A673 (cell line): ENCODE measurements around the gene TOMM34. TPM values are rescaled to one million over a fixed set of nuclear protein-coding genes. Genes with fewer than 3 reads are reported as not detected.

ENCODE experiments used
- BruUV-seq: library from RNA; stranded (reverse); fragments of 400-500 nt; replicated peaks from 2 replicates; lab custom pipeline; 2021; lab: Mats Ljungman, UMichigan
- CTCF ChIA-PET: fragments of 300-600 bp; sonication (Branson Sonifier 250); formaldehyde crosslinking; loops from one replicate; lab custom pipeline; 2022; ENCODE audit warnings: antibody characterized with exemption; lab: Charles Lee
- POLR2A ChIA-PET: fragments of 300-600 bp; sonication (Branson Sonifier 250); formaldehyde crosslinking; loops from one replicate; lab custom pipeline; 2022; ENCODE audit warnings: antibody characterized with exemption; ENCODE audit not compliant: low non-redundant PET; lab: Charles Lee
- DNase-seq: peaks from one replicate; pipeline ENCODE4 v3.0.0-alpha.2; 2015; ENCODE audit warnings: low spot score
- H3K27ac ChIP-seq: fragments of 200-600 bp; sonication (generic); 2 replicates; pipeline ENCODE4 v1.5.1; 2016; ENCODE audit warnings: mixed run types, low read depth, mild to moderate bottlenecking, mixed read lengths, antibody characterized with exemption, low read length; ENCODE audit not compliant: poor library complexity, severe bottlenecking
- H3K27me3 ChIP-seq: fragments of 200-600 bp; sonication (generic); replicated peaks from 2 replicates; pipeline ENCODE4 v1.6.1; 2017; ENCODE audit warnings: mixed run types, low read depth, mild to moderate bottlenecking, mixed read lengths, antibody characterized with exemption, low read length; ENCODE audit not compliant: insufficient read depth, poor library complexity
- H3K36me3 ChIP-seq: fragments of 200-600 bp; sonication (generic); 2 replicates; pipeline ENCODE4 v1.6.1; 2016; ENCODE audit warnings: mixed run types, mild to moderate bottlenecking, mixed read lengths, antibody characterized with exemption, low read length; ENCODE audit not compliant: insufficient read depth, poor library complexity, severe bottlenecking
- H3K4me1 ChIP-seq: fragments of 200-600 bp; sonication (generic); 2 replicates; pipeline ENCODE4 v1.6.1; 2017; ENCODE audit warnings: mixed run types, mild to moderate bottlenecking, mixed read lengths, antibody characterized with exemption, low read length; ENCODE audit not compliant: insufficient read depth, poor library complexity, severe bottlenecking
- H3K4me3 ChIP-seq: fragments of 200-600 bp; sonication (generic); 2 replicates; pipeline ENCODE4 v1.5.1; 2016; ENCODE audit warnings: low read depth, mixed run types, mild to moderate bottlenecking, mixed read lengths, low read length; ENCODE audit not compliant: poor library complexity, severe bottlenecking
- H3K9me3 ChIP-seq: fragments of 200-600 bp; sonication (generic); 2 replicates; pipeline ENCODE4 v1.6.1; 2016; ENCODE audit warnings: mixed run types, low read depth, mild to moderate bottlenecking, mixed read lengths, antibody characterized with exemption, low read length; ENCODE audit not compliant: poor library complexity, severe bottlenecking
- EZH2 ChIP-seq: fragments of 200-600 bp; sonication (generic); IDR thresholded peaks from 2 replicates; pipeline ENCODE4 v1.6.1; 2017; ENCODE audit warnings: borderline replicate concordance, low read depth, mild to moderate bottlenecking, mixed read lengths, antibody characterized with exemption, low read length; ENCODE audit not compliant: poor library complexity, severe bottlenecking
- intact Hi-C: fragments of 100-400 bp; cut with micrococcal nuclease; formaldehyde crosslinking; loops from one replicate; pipeline ENCODE4 v1.10.0; 2022; ENCODE audit not compliant: unreplicated experiment
- total RNA-seq: library from RNA; stranded (reverse); gene quantifications from 2 replicates; pipeline ENCODE4 v1.2.3, GENCODE V29; 2021
- TF ChIP-seq, protein P1 (sequence below): fragments of 300-800, 200-600 bp; sonication (generic); conservative IDR thresholded peaks from 2 replicates; pipeline ENCODE4 v1.5.1; 2017; ENCODE audit warnings: low read depth, mild to moderate bottlenecking, antibody characterized with exemption, low read length, moderate library complexity, mixed read lengths

TOMM34 gene
- total RNA-seq, 1 experiment from 2014 or later = 53.5 TPM

DNA sequence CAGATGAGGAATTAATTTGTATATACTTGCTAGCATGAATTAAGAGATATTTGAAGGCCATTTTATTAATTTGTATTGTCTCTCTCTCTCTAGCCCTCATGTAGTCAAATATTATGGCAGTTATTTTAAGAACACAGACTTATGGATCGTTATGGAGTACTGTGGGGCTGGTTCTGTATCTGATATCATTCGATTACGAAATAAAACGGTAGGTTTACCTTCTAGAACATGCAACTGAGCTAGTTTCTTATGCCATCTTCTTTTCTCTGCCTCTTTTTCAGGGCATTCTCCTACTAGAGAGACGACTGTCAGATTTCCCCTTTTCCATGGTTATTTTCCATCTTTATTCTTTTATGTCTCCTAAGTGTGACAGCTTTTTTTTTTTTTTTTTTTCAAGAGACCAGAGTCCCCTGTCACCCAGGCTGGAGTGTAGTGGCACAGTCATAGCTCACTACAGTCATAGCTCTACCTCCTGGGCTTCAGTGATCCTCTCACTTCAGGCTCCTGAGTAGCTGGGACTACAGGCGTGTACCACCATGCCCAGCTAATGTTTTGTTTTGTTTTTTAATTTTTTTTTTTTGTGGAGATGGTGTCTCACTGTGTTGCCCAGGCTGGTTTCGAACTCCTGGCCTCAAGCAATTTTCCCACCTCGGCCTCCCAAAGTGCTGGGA lies 21.7 kb upstream of the TOMM34 start:
- Histone ChIP-seq H3K36me3 (peaks cover 41% of the 10 kb centered on the region), H3K27me3 (no peaks in the 10 kb centered on the region), H3K4me1 (no peaks in the 10 kb centered on the region), H3K27ac (no peak overlapping the region), H3K4me3 (no peak overlapping the region), H3K9me3 (no peaks in the 10 kb centered on the region)
- POLR2A ChIA-PET = no interaction called here
- TF ChIP-seq EZH2 = no peak
- TF ChIP-seq, protein P1, sequence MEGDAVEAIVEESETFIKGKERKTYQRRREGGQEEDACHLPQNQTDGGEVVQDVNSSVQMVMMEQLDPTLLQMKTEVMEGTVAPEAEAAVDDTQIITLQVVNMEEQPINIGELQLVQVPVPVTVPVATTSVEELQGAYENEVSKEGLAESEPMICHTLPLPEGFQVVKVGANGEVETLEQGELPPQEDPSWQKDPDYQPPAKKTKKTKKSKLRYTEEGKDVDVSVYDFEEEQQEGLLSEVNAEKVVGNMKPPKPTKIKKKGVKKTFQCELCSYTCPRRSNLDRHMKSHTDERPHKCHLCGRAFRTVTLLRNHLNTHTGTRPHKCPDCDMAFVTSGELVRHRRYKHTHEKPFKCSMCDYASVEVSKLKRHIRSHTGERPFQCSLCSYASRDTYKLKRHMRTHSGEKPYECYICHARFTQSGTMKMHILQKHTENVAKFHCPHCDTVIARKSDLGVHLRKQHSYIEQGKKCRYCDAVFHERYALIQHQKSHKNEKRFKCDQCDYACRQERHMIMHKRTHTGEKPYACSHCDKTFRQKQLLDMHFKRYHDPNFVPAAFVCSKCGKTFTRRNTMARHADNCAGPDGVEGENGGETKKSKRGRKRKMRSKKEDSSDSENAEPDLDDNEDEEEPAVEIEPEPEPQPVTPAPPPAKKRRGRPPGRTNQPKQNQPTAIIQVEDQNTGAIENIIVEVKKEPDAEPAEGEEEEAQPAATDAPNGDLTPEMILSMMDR = no peak
- CTCF ChIA-PET = no interaction called here
- no TSS peak for BruUV-seq
- DNase-seq = no peak
- intact Hi-C loops = no loop called here

DNA sequence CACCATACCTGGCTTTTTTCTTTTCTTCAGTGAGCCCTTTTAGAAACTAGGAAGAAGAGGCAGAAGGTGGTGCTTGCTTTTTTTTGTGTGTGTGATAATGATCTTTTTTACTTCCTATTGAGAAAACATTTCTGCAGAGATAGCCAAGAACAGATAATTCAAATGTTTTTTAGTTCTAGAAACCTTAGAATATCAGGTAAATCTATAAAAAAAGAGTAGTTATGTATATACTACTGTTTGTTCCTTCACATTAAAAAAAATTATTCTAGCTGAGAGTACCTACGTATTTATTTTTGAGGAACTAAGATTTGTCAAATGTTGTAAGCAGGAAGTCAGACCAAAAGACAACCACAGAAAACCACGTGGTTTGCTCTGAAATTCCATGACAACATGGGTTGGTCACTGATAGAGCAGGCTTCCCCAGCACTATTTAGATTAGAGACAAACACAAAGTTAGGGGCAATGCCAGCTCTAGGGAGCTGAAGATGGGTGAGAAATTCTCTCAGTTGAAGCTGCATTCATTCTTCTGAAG lies 19.0 kb upstream of the TOMM34 start:
- ChIA-PET CTCF (no interaction called here), POLR2A (no interaction called here)
- no TSS peak for BruUV-seq
- no peaks in the 10 kb centered on the region for H3K27me3 ChIP-seq
- intact Hi-C loops = no loop called here
- no peaks in the 10 kb centered on the region for H3K4me1 ChIP-seq
- H3K9me3 ChIP-seq = no peaks in the 10 kb centered on the region
- no peak overlapping the region for H3K4me3 ChIP-seq
- peaks cover 52% of the 10 kb centered on the region for H3K36me3 ChIP-seq
- no peak overlapping the region for H3K27ac ChIP-seq
- DNase-seq = no peak
- no peak for TF ChIP-seq EZH2
- TF ChIP-seq, protein P1 = no peak

DNA sequence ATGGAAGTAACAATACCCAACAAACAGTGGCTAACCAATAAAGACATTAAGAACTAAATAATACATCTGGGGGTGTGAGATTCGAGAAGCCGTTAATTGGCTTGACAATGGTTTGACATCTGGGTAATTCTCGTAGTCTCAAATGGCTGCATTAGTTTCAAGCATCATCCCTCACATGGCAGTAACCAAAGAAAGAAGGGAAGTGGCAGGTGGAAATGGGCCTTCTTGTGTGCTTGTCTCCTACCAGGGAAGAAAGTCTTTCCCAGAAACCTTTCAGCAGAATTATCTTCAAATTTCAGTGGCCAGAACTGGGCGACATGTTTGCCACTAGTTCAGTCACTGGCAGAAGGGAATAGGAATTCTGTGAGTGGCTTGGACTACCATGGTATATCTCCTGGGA lies 16.5 kb upstream of the TOMM34 start:
- H3K36me3 ChIP-seq = peaks cover 52% of the 10 kb centered on the region
- TF ChIP-seq, protein P1 = no peak
- TF ChIP-seq EZH2 = no peak

More for the DNA sequence above, 16.5 kb upstream of the TOMM34 start:
- DNase-seq = no peak
- no TSS peak for BruUV-seq
- no peaks in the 10 kb centered on the region for H3K9me3 ChIP-seq
- H3K4me1 ChIP-seq = peaks cover 14% of the 10 kb centered on the region
- intact Hi-C loops = no loop called here
- ChIA-PET POLR2A (no interaction called here), CTCF (no interaction called here)
- no peaks in the 10 kb centered on the region for H3K27me3 ChIP-seq
- H3K4me3 ChIP-seq = no peak overlapping the region
- H3K27ac ChIP-seq = no peak overlapping the region
